Activated CD8-positive, alpha-beta memory T cell treated with anti-CD3 and anti-CD28 coated beads, Interleukin-2, amount 50 U/mL, for 1 hour (primary cell): Measurements from ENCODE around the gene AK8.

Source experiments
- DNase-seq: peaks from one replicate; pipeline ENCODE4 v3.0.0-alpha.2; 2020; ENCODE audit errors: extremely low read depth

AK8 gene

DNA sequence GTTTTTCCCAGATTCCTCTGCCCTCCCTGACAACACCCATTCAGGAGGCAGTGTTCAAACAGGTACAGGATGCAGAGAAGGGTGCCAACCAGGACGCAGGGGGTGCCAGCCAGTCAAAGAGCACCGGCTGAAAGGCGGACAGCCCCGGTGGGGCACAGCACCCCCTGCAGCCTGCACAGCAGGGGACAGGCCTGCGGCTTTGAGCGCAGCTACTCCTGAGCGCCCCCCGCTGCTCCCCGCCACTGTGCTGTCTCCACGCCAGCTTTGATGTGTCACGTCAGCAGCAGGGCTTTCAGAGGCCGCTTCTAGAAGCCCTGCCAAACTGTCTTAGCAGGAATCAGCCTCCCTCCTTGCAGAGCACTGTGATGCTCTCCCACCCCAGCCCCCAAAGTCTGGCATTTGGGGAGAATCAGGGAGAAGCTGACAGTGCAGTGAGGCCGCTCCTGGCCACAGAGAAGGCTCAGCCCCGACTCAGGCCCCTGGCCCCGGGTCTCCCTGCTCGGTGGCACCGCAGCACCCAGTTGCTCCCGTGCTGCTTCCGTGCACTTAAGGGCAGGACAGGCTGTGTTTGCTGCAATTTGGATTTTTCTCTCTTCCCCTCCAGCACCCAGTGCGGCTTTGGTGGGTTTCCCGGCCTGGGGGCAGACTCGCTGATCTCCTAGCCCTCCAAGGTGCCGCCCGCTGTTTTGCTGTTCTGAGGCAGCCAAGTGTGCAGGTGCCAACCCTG, 20.3 kb downstream of the AK8 start:
- DNase-seq = no peak

GRCh38 chr9:132857031-132857430, 21.1 kb downstream of the AK8 start:
- no peak for DNase-seq

DNA sequence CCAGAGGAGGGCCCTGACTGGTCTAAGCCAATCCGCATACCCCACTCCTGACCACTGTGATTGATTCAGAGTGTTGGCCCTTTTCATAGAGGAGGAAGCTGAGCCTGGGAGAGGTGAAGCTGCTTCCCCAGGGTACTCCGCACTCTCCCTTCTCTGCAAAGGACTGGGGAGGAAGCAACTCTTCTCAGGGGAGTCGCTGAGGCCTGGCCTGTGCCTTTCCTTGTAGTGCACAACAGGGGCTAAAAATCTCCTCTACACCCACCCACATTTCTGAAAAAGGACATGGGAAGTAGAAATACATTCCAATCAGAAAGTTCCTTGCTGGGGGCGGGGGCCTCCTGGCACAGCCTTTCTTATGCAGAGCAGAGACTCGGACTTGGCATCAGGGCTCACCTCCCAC, 22.2 kb downstream of the AK8 start:
- no peak for DNase-seq

- DNase-seq = no peak
Measured at GRCh38 chr9:132854832-132855231, 23.3 kb downstream of the AK8 start.

- DNase-seq = no peak
Measured at GRCh38 chr9:132853482-132853881, 24.6 kb downstream of the AK8 start.

- DNase-seq = no peak
Measured at GRCh38 chr9:132849185-132849706, 28.8 kb downstream of the AK8 start.

DNA sequence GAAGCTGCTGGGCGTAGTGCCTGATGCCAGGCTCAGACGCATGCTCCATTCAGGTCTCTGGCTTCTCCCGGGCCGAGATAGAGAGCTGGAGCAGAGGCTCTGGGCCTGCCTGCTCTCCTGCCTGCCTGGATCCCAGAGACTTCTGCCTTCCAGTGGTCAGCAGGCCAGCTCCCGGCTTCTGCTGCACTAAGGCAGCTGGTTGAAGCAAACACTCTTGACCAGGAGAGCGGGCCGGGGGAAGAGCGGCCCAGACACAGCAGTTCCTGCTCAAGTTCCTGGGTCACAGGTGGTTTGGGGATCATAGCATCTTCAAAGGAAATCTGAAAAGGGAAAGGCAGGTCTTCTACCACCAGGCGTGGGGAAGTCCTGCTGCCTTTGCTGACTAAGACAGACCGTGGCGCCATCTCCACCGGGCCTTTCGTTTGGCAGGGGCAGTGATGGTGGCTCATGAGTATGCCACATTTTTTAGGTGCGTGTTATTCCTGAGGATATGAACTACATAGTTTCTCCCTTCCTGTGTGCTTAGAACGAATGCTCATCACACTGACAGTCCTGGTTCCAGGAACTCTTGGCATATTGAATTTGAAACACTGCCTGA, 31.1 kb downstream of the AK8 start:
- DNase-seq = no peak

DNA sequence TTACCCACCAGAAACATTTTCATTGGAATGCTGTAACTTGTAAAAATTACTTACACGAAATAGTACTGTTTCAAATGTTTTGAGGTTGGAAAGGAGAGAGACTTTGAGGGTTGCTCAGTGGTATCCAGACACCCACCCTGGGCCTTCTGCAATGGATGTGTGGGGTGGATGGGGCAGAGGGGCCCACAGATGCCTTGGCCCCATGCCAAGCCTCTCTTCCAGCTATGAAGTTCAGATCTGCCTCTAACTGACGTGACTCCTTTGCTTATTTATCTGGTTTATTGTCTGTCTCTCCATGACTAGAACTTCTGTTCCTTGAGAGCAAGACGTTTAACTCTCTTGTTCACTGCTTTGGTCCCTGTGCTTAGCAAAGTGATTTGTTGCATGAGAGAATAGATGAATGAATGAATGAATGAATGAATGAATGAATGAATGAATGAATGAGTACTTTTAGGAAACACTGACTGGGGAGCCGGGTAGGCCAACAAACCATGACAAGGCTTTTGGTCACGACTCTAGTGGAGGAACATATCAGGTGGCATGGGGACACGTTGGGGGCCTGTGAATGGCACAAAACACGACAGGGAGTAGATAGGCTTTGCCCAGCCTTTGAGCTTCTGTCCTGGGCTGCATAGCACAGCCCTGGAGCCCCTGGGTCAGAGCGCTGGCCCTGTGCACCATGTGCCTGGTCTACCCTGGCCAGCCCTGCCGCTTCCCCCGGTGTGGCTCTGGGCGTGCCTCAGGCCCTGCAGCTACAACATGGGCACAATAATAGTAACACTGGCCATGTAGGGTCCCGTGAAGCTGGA, 31.8 kb downstream of the AK8 start:
- no peak for DNase-seq

DNA sequence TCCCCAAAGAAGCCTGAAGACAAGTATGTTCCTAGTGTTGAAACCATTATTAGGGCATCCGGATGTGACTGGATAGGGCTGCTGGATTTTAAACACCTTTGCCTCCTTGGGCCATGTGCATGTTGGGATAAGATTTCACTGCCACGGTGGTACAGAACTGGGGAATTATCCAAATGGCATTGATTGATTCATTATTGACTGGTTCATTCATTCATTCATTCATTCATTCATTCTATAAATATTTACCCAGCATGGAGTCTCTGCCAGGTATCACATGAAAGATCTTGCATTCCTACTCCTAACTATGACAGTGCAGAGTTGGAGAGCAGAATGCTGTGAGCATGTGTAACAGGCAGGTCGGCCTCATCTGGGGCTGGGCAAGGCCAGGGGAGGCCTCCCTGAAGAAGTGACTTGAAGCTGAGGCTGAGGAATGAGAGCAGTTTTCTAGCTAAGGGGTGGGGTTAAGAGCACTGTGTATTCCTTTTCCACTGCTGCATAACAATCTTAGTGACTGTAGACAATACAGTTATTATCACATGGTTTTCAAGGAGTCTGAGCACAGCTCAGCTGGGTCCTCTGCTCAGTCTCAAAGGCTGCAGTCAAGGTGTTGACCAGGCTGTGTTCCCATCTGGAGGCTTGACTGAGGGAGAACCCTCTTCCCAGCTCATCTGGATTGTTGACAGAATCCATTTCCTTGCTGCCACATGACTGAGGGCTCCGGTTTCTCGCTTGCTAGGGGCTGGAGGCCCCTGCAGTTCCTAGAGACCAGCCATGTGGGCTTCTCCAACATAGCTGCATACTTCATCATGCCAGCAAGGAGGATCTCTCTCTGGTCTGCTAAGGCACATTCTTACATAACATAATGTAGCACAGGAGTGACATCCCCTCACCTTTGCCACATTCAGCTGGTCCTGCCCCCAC, 35.7 kb downstream of the AK8 start:
- no peak for DNase-seq

DNA sequence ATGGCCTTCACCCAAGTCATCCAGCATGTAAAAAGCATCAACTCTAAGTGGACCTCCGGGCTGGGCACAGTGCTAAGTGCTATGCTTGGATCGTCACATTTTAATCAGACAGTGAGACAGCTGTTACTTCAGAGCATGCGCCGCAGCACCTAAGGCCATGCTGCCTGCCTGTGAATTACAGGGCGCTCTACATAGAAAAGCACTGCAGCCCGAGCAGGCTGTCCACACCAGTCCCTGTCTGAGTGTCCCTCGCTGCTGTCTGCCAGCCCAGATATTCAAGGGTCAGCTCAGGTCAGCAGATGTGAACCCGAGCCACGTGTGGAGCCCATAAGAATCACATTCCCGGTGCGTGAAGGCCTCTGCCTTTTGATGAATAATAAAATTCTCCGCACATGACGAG, 37.1 kb downstream of the AK8 start:
- no peak for DNase-seq

DNA sequence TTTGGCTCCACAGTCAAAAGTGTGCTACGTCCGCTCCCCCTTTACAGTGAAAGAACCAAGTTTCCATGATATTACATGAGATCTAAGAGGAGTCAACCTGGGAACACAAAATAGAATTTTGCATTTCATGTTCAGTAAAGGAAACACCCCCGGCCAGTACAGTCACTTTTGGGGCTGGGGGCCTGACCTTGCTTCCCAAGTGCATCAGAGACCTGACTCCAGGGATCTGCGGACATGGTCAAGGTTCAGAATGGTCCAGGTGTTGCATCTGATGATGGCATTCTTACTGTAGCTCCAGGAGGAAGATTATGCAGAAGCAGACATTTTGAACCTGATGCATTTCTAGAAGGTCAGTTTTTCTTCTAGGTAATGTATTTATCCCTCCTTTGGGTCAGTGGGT, 39.8 kb downstream of the AK8 start:
- DNase-seq = no peak

DNA sequence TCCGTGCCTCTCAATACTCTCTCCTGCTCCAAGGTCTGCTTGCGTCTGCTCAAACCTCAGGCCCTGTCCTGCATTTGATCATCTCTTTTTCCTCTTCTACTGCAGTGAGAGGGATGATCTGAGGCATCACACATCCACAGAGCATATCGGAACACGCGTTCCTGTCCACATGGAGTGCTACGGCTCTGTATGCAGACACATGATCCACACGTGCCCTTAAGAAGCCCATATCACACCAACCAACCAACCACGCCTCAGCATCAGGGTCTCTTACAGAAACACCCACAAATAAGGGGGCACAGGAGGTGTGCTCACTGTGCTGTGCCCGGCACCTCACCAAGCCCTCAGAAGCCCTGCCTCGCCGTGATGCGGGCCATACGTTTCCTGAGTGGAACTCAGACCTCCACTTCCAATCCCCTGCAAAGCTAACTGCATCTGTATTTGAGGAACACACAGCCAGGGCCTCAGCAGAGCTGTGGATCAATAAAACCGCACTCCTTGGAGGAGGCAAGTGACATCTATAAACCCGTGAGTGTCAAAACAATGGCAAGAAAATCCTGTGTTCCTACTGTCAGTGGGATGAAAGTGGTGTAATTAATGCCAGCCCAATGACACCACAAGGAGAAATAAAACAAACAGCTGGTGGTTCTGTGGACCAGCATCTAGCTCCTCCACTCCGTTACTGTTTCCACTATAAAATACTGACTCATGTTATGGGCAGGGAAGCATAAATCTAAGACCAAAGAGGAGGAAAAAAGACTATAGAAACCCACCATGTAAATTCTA, 40.4 kb downstream of the AK8 start:
- DNase-seq = no peak

- DNase-seq = no peak
Measured at GRCh38 chr9:132834343-132834742, 43.7 kb downstream of the AK8 start.

- no peak for DNase-seq
Measured at GRCh38 chr9:132833550-132834121, 44.4 kb downstream of the AK8 start.

DNA sequence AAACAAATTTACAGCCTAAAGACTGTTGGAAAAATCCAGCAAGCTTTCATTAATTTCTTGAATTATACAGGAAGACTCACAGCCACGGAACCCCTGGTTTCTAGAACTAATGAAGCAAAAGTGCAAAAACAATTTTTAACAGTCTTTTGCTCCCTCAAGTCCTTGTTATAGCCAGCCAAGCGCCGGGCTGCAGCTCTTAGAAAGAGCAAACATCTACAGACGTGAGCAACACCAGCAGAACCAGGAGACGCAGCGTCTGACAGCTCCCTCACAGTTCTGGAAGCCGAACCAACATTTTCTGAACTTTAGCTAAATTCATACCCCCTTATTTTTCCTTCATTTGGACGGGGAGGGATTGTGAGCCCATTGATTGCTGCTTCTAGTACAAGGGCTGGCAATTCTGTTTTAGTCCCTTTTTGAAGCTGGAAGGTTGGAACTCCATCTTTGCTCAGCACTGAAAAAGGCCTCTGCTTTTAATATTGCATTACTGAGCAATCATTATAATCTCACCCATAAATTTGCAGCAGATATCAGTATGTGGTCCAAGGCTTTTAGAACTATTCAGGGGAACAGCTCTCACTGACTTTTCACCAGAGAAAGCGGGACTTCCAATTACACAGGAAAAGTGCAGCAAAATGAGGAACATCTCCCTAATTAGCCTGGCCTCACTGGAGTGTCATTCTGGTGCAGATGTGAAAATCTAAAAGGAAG, 45.8 kb downstream of the AK8 start:
- no peak for DNase-seq

GRCh38 chr9:132828201-132828770, 49.8 kb downstream of the AK8 start:
- DNase-seq = no peak

DNA sequence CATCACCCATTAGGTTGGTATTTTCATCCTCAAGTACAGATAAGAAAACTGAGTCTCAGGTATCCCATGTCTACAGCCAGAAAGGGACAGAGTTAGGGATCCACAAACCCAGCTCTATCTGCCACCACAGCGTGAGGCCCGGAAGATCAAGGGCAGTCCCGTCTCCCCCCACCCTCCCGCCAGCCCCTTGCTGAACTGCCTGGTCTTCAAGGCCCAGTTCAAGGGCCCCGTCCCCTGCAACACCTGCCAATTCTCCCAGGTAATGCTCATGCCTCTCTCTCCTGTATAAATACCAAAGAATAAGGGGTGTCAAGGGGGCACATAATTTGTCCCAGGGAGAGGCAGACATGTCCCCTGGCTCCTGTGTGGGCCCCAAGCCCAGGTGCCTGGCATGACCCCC, 50.7 kb downstream of the AK8 start:
- no peak for DNase-seq

GRCh38 chr9:132826621-132827365, 51.3 kb downstream of the AK8 start:
- DNase-seq = no peak

GRCh38 chr9:132826131-132826530, 52.0 kb downstream of the AK8 start:
- DNase-seq = no peak
